ENCODE results near the gene SLF2.

Gene SLF2

GRCh38 chr10:100912605-100913469 lies at the start of gene SLF2:
SLF2 (plus strand) TSS chr10:100912963; CDS start chr10:100913111, 148 bp downstream.
- DNase-seq: peak; percentile 94 to 95

DNA sequence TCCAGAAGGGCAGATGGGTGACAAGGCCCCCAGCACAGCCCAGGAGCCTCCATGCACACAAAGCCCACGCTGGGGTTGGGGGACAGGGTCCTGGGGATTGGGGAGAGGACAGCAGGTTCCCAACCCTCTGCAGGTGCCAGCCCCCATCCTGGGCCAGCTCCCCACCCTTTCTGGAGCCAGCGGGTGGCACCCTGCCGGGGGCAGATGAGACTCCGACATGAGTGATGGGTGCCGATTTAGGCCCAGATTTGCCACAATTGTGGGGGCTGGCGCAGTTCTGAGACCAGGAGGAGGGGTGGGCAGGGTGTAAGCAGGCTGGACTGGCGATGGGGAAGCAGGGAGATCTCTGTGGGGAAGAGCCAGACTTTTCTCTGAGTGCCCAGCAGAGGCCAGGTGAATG lies 49.3 kb upstream of the SLF2 start:
- no peak for DNase-seq

- DNase-seq: no peak
Observed at GRCh38 chr10:100864036-100864885, 48.5 kb upstream of the SLF2 start.

- DNase-seq: no peak
Observed at GRCh38 chr10:100864978-100865377, 47.8 kb upstream of the SLF2 start.

DNA sequence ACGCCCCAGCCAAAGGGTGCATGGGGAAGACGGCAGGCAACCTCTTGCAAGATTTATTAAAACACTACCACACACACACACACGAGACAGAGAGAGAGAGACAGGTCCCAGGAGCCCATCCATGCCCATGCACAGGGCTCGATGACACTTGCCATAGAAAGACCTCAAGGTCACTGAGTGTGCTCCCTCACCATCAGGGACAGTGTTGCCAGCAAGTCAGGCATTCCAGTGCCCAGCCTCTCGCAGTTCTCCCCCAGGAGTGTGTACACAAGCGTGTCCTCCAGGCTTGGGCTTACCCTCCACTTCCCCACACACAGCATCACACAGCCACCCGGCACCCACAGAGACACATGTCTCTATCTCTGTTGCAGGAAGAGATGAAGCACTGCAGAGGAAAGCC lies 46.8 kb upstream of the SLF2 start:
- no peak for DNase-seq

GRCh38 chr10:100866575-100867098 lies 46.1 kb upstream of the SLF2 start:
- DNase-seq: no peak

DNA sequence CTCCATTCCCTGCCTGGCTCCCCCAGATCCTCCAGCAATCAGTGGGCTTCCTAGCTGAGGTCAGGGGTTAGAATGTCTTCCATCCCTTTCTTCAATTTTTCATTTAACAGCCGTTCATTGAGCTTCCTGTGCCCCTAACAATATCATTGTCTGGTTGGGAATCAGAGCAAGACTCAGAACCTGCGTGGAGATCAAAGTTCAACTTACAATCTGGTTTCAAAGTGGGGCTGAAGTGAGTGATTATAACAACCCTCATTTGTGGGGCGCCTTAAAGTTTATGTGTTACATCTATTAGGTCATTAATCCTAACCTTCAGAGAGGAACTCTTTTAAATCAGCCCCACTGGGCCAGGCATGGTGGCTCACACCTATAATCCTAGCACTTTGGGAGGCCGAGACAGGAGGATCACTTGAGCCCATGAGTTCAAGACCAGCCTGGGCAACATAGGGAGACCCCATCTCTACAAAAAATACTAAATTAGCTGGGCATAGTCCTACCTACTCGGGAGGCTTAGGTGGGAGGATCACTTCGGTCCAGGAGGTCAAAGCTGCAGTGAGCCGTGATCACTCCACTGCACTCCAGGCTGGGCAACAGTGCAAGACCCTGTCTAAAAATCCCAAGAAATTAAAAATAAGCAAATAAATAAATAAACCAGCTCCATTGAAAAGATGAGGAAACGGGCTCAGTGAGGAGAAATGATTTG lies 45.4 kb upstream of the SLF2 start:
- DNase-seq: no peak

DNA sequence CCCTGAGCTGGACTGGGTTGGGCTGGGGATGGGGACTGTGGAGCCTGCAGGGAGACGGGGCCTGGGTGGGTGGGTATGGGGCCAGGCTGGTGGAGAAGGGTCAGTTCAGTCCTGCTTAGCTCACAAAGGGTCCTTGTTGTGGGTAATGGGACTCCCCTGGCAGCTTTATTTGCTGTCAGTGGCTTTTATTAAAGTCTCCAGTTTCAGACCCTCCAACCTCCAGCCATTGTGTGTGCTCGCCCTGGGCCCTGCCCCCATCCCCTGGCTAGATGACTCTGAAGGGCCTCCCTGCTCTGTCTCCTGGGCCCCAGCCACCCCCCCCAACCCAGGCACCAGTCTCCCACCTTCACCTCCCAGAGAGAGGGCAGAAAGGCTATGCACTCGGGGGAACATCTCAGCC lies 44.4 kb upstream of the SLF2 start:
- DNase-seq: no peak

- no peak for DNase-seq
Observed at GRCh38 chr10:100869399-100869798, 43.4 kb upstream of the SLF2 start.

DNA sequence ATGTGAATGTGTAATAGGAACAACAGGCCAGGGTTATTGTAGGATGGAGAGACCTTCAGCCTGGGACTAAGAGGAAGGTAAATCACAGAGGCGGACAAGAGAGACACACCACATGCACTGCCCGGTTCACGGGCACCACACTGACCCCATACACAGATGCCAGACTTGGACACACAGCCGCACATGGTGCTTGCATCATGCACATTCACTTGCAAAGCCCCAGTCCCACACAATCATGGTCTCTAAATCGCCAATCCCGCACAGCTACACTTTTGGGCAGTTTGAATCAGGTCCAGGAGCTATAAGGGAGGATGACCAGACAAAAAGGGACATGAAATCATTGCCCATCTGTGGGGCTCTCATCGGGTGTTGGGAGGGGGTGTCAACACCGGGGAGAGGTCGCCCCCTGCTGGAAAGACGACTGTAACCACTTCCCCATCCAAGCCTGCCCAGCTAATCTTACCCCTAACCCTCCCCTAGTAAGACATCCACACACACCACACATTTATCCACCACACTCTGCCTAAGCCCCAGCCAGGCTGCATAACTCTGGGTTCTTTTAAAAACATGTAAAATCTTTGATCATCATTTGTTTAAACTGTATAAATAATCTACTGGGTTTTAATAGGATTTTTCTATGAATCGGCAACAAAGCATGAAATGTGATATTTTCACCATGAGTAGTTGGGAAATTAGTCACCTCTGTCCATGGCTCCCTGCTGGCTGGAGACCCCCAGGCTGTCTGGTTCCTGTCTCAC lies 40.5 kb upstream of the SLF2 start:
- DNase-seq: peak; percentile 16 to 30

DNA sequence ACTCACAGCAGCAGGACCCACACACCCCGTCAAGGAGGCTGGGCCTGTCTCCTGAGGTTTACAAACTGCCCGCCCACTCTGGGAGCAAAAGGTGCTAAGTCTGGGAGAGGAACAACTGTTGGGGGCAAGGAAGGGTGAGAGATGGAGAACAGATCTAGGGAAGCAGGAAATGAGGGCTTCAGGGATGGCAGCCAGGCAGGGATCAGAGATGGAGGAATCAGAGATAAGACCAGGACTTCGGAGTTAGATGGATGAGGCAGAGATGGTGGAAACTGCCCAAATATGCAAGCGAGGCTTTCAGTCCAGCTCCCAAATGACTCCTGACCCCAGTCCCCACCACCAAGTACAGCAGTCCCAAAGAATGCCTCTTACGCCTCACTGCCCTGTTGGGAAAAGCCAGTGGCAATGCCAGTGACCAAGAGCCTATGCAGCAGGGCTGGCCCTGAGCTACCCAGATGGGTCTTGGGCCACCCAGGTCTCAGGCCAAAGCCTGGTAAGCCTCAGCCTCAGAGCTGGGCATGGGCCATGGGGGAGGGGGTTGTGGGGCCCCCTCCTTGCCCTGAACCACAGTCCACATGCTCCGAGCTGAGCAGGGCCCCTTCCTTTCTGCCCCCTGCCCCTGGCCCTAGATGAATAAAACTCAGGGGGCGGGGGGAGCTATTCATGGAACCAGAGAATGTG lies 39.5 kb upstream of the SLF2 start:
- DNase-seq: no peak

GRCh38 chr10:100873827-100874326 lies 38.9 kb upstream of the SLF2 start:
- no peak for DNase-seq

GRCh38 chr10:100874702-100875483 lies 37.9 kb upstream of the SLF2 start:
- DNase-seq: no peak

DNA sequence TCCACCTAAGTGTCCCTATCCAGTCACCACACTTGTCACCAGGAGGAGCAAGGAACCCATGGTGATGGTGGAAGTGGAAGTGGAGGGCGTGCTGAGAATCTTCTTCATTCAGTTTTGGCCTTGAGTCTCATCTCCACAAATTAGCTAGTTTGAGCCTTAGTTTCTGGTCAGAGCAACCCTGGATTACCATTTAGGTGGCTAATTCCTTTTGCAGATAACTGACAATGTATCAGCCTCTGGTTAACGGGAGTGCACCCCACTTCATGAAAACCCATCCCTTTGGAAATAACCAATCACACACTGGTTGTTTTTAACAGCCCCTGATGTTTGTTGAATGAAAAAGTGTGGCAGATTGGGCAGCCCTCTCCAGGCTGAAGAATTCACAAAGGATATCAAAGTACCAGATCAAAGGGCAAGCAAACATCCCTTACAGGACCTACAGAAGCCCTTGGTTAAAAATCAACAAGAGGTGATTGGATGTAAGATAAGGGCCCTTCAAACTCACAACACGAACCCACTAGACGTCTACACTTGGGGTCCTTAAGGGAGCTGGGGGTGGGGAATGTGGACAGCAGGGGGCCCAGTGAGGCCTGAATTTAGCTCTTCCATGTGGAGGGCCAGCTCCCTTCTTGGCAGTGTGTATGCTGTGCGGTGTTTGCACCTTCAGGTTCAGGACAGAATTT lies 37.1 kb upstream of the SLF2 start:
- DNase-seq: no peak

- no peak for DNase-seq
Observed at GRCh38 chr10:100876585-100877460, 35.9 kb upstream of the SLF2 start.

DNA sequence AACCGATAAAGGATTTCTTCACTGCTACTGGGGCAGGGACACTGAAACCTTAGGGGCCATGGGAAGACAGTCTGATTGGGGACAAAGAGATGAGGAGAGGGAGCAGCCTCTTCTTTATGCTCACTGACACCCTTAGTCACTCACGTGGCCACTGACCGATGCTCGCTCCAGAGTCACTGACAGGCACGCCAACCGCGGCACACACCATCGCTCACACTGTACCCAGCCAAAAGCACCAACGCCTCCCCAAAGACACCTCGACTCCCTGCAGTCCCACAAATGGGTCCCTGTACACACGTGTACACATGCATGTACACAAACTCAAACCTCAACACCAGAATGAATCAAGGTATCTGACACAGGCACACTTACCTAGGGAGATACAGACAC lies 35.3 kb upstream of the SLF2 start:
- no peak for DNase-seq

GRCh38 chr10:100878291-100878910 lies 34.4 kb upstream of the SLF2 start:
- DNase-seq: peak; percentile 13 to 17

- no peak for DNase-seq
Observed at GRCh38 chr10:100879741-100880360, 32.9 kb upstream of the SLF2 start.
